Measurements from ENCODE around the gene SESN2.

SESN2 gene

GRCh38 chr1:28297826-28298225 lies 38.5 kb downstream of the SESN2 start:
- Histone ChIP-seq H3K4me3 (ENCODE audit: low read depth, low read length) (no peak overlapping the region), H3K9ac (ENCODE audit: low read depth, low read length) (no peak overlapping the region), H3K27me3 (ENCODE audit: control insufficient read depth, insufficient read depth, low read length) (no peaks in the 10 kb centered on the region), H3K36me3 (ENCODE audit: control insufficient read depth, insufficient read depth, low read length) (no peaks in the 10 kb centered on the region), H3K9me3 (ENCODE audit: control insufficient read depth, insufficient read depth, low read length) (no peaks in the 10 kb centered on the region), H3K4me1 (ENCODE audit: control insufficient read depth, insufficient read depth, low read length) (peaks cover 7% of the 10 kb centered on the region)

- Histone ChIP-seq H3K9me3 (ENCODE audit: control insufficient read depth, insufficient read depth, low read length) (no peaks in the 10 kb centered on the region), H3K4me1 (ENCODE audit: control insufficient read depth, insufficient read depth, low read length) (peaks cover 7% of the 10 kb centered on the region), H3K4me3 (ENCODE audit: low read depth, low read length) (no peak overlapping the region), H3K27me3 (ENCODE audit: control insufficient read depth, insufficient read depth, low read length) (no peaks in the 10 kb centered on the region), H3K36me3 (ENCODE audit: control insufficient read depth, insufficient read depth, low read length) (no peaks in the 10 kb centered on the region), H3K9ac (ENCODE audit: low read depth, low read length) (no peak overlapping the region)
Measured at GRCh38 chr1:28298438-28298837, 39.1 kb downstream of the SESN2 start.

- no peak overlapping the region for H3K9ac ChIP-seq (ENCODE audit: low read depth, low read length)
Measured at GRCh38 chr1:28301368-28302174, 42.3 kb downstream of the SESN2 start.

GRCh38 chr1:28302247-28302646 lies 42.9 kb downstream of the SESN2 start:
- H3K36me3 ChIP-seq (ENCODE audit: control insufficient read depth, insufficient read depth, low read length) = no peaks in the 10 kb centered on the region
- H3K9me3 ChIP-seq (ENCODE audit: control insufficient read depth, insufficient read depth, low read length) = no peaks in the 10 kb centered on the region
- H3K27me3 ChIP-seq (ENCODE audit: control insufficient read depth, insufficient read depth, low read length) = no peaks in the 10 kb centered on the region
- no peaks in the 10 kb centered on the region for H3K4me1 ChIP-seq (ENCODE audit: control insufficient read depth, insufficient read depth, low read length)
- H3K9ac ChIP-seq (ENCODE audit: low read depth, low read length) = no peak overlapping the region
- H3K4me3 ChIP-seq (ENCODE audit: low read depth, low read length) = no peak overlapping the region

More at GRCh38 chr1:28301368-28302174, 42.3 kb downstream of the SESN2 start:
- Histone ChIP-seq H3K4me3 (ENCODE audit: low read depth, low read length) (no peak overlapping the region), H3K9me3 (ENCODE audit: control insufficient read depth, insufficient read depth, low read length) (no peaks in the 10 kb centered on the region), H3K27me3 (ENCODE audit: control insufficient read depth, insufficient read depth, low read length) (no peaks in the 10 kb centered on the region), H3K36me3 (ENCODE audit: control insufficient read depth, insufficient read depth, low read length) (no peaks in the 10 kb centered on the region), H3K4me1 (ENCODE audit: control insufficient read depth, insufficient read depth, low read length) (peaks cover 4% of the 10 kb centered on the region)

GRCh38 chr1:28306301-28306949 lies 47.1 kb downstream of the SESN2 start:
- no peak overlapping the region for H3K9ac ChIP-seq (ENCODE audit: low read depth, low read length)
- no peak overlapping the region for H3K4me3 ChIP-seq (ENCODE audit: low read depth, low read length)
- no peaks in the 10 kb centered on the region for H3K4me1 ChIP-seq (ENCODE audit: control insufficient read depth, insufficient read depth, low read length)
- no peaks in the 10 kb centered on the region for H3K36me3 ChIP-seq (ENCODE audit: control insufficient read depth, insufficient read depth, low read length)
- no peaks in the 10 kb centered on the region for H3K27me3 ChIP-seq (ENCODE audit: control insufficient read depth, insufficient read depth, low read length)
- H3K9me3 ChIP-seq (ENCODE audit: control insufficient read depth, insufficient read depth, low read length) = no peaks in the 10 kb centered on the region

GRCh38 chr1:28308750-28309149 lies 49.4 kb downstream of the SESN2 start:
- Histone ChIP-seq H3K9ac (ENCODE audit: low read depth, low read length) (no peak overlapping the region), H3K9me3 (ENCODE audit: control insufficient read depth, insufficient read depth, low read length) (no peaks in the 10 kb centered on the region), H3K27me3 (ENCODE audit: control insufficient read depth, insufficient read depth, low read length) (no peaks in the 10 kb centered on the region), H3K36me3 (ENCODE audit: control insufficient read depth, insufficient read depth, low read length) (no peaks in the 10 kb centered on the region), H3K4me3 (ENCODE audit: low read depth, low read length) (no peak overlapping the region), H3K4me1 (ENCODE audit: control insufficient read depth, insufficient read depth, low read length) (no peaks in the 10 kb centered on the region)

GRCh38 chr1:28309702-28310101 lies 50.4 kb downstream of the SESN2 start:
- Histone ChIP-seq H3K4me1 (ENCODE audit: control insufficient read depth, insufficient read depth, low read length) (no peaks in the 10 kb centered on the region), H3K9ac (ENCODE audit: low read depth, low read length) (no peak overlapping the region), H3K4me3 (ENCODE audit: low read depth, low read length) (no peak overlapping the region), H3K27me3 (ENCODE audit: control insufficient read depth, insufficient read depth, low read length) (no peaks in the 10 kb centered on the region), H3K36me3 (ENCODE audit: control insufficient read depth, insufficient read depth, low read length) (no peaks in the 10 kb centered on the region), H3K9me3 (ENCODE audit: control insufficient read depth, insufficient read depth, low read length) (no peaks in the 10 kb centered on the region)

- Histone ChIP-seq H3K27me3 (ENCODE audit: control insufficient read depth, insufficient read depth, low read length) (no peaks in the 10 kb centered on the region), H3K9ac (ENCODE audit: low read depth, low read length) (no peak overlapping the region), H3K4me1 (ENCODE audit: control insufficient read depth, insufficient read depth, low read length) (no peaks in the 10 kb centered on the region), H3K4me3 (ENCODE audit: low read depth, low read length) (no peak overlapping the region), H3K9me3 (ENCODE audit: control insufficient read depth, insufficient read depth, low read length) (no peaks in the 10 kb centered on the region), H3K36me3 (ENCODE audit: control insufficient read depth, insufficient read depth, low read length) (no peaks in the 10 kb centered on the region)
Measured at GRCh38 chr1:28313702-28314546, 54.6 kb downstream of the SESN2 start.

GRCh38 chr1:28314547-28314941 lies 55.2 kb downstream of the SESN2 start:
- no peak overlapping the region for H3K9ac ChIP-seq (ENCODE audit: low read depth, low read length)
- H3K4me1 ChIP-seq (ENCODE audit: control insufficient read depth, insufficient read depth, low read length) = no peaks in the 10 kb centered on the region
- no peaks in the 10 kb centered on the region for H3K36me3 ChIP-seq (ENCODE audit: control insufficient read depth, insufficient read depth, low read length)
- no peak overlapping the region for H3K4me3 ChIP-seq (ENCODE audit: low read depth, low read length)
- no peaks in the 10 kb centered on the region for H3K9me3 ChIP-seq (ENCODE audit: control insufficient read depth, insufficient read depth, low read length)
- no peaks in the 10 kb centered on the region for H3K27me3 ChIP-seq (ENCODE audit: control insufficient read depth, insufficient read depth, low read length)

GRCh38 chr1:28317014-28317413 lies 57.7 kb downstream of the SESN2 start:
- Histone ChIP-seq H3K27me3 (ENCODE audit: control insufficient read depth, insufficient read depth, low read length) (no peaks in the 10 kb centered on the region), H3K36me3 (ENCODE audit: control insufficient read depth, insufficient read depth, low read length) (no peaks in the 10 kb centered on the region), H3K9me3 (ENCODE audit: control insufficient read depth, insufficient read depth, low read length) (no peaks in the 10 kb centered on the region), H3K4me3 (ENCODE audit: low read depth, low read length) (no peak overlapping the region), H3K9ac (ENCODE audit: low read depth, low read length) (no peak overlapping the region), H3K4me1 (ENCODE audit: control insufficient read depth, insufficient read depth, low read length) (no peaks in the 10 kb centered on the region)

- Histone ChIP-seq H3K9me3 (ENCODE audit: control insufficient read depth, insufficient read depth, low read length) (no peaks in the 10 kb centered on the region), H3K4me1 (ENCODE audit: control insufficient read depth, insufficient read depth, low read length) (no peaks in the 10 kb centered on the region), H3K36me3 (ENCODE audit: control insufficient read depth, insufficient read depth, low read length) (no peaks in the 10 kb centered on the region), H3K9ac (ENCODE audit: low read depth, low read length) (no peak overlapping the region), H3K27me3 (ENCODE audit: control insufficient read depth, insufficient read depth, low read length) (no peaks in the 10 kb centered on the region), H3K4me3 (ENCODE audit: low read depth, low read length) (no peak overlapping the region)
Measured at GRCh38 chr1:28322194-28322593, 62.9 kb downstream of the SESN2 start.

All from iPS-15b (cell line).